C4-2B (cell line): ENCODE data around the gene BRCC3.

Source experiments
- H3K27ac ChIP-seq: fragments of 450-650 bp; 2 replicates; pipeline ENCODE4 v1.5.1; 2017
- CTCF ChIP-seq: fragments of 450-650 bp; conservative IDR thresholded peaks from 2 replicates; pipeline ENCODE4 v1.5.1; 2017; ENCODE audit warnings: mild to moderate bottlenecking
- ZFX ChIP-seq: fragments of 450-650 bp; IDR thresholded peaks from 2 replicates; pipeline ENCODE4 v1.6.1; 2017

The BRCC3 gene

GRCh38 chrX:155065035-155065734 is 6.1 kb upstream of the BRCC3 start:
- TF ChIP-seq ZFX (no peak), CTCF (no peak)
- H3K27ac ChIP-seq: no peak overlapping the region

- H3K27ac ChIP-seq: no peak overlapping the region
- TF ChIP-seq ZFX (no peak), CTCF (no peak)
These were observed 3.1 kb upstream of the BRCC3 start for GRCh38 chrX:155068165-155068564.

DNA sequence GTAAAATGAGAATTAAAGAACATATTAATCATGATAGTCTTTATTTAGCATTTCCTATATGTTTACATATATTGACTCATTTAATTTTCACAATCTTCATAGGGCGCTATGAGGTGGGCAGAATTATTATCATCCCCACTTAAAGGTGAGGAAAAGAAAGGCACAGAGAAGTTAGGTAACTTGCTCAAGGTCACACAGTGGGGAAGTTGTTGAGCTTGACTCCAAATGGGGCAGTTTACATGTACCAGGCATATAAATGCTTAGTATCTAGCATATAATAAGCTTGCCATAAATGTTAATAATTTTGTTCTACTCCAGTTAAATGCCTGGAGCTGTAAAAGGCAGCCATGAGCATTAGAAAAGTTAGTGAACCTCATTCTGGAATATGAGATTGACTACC is 1.9 kb upstream of the BRCC3 start:
- H3K27ac ChIP-seq: no peak overlapping the region
- TF ChIP-seq CTCF (no peak), ZFX (no peak)

GRCh38 chrX:155070038-155070437 is 1.3 kb upstream of the BRCC3 start:
- TF ChIP-seq CTCF: no peak
- no peak for TF ChIP-seq ZFX
- peak overlapping the region; percentile 94; the same call in 1 of the 2 replicates for H3K27ac ChIP-seq

DNA sequence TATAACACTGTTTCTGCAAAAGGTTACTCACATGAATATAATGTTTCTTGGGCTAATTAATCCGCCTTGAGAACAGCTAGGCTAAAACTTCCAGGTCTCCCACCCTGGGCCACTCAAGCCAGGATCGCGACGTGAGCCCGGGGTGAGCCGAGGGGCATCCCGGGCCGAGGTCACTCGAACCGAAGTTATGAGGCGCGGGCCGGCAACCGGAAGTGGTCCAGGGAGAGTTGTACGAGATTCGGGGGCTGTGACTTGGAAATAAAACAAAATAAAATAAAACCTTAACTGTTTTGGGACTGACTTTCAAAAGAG is 689 bp upstream of the BRCC3 start:
- TF ChIP-seq CTCF (no peak), ZFX (peak; percentile 44)
- peak overlapping the region; percentile 94 for H3K27ac ChIP-seq

- TF ChIP-seq CTCF: no peak
- TF ChIP-seq ZFX: no peak; the same call in 1 of the 2 replicates
- peak overlapping the region; percentile 94 for H3K27ac ChIP-seq
These were observed 479 bp downstream of the BRCC3 start for GRCh38 chrX:155071694-155072280.

- TF ChIP-seq CTCF (peak; percentile 70), ZFX (no peak)
- no peak overlapping the region for H3K27ac ChIP-seq
These were observed 15.0 kb downstream of the BRCC3 start for GRCh38 chrX:155086202-155086840.
